ENCODE measurements around the gene MAP3K7CL.
A peak's percentile ranks its signal among the peaks of the same experiment; 100 is the strongest.

MAP3K7CL gene

DNA sequence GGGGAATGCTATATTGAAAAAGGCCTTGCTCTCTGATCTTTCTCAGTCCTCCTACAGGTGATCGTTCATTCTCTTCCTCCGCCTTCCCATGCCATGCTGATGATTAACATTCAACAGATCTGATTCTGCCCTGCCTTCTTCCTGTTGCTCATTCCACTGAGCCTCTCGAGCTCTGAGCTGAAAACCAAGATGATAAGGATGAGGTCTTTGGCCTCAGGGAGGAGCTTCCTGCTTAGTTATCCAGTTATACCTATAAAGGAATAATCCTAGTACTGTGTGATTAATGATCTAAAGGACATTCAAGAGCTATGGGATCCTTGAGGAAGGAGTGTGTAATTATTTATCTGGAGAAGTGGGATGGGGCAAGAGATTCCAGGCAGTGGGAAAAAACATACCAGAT lies 25.2 kb upstream of the MAP3K7CL start:
- peaks cover 7% of the 10 kb centered on the region for H3K4me1 ChIP-seq (ENCODE audit: control insufficient read depth, insufficient read depth, low read depth, low read length)
- no peak overlapping the region for H3K4me2 ChIP-seq (ENCODE audit: low read length, poor library complexity, severe bottlenecking)
- peak overlapping the region; percentile 79 for H2AK5ac ChIP-seq (ENCODE audit: low read length, severe bottlenecking)
- H2BK120ac ChIP-seq (ENCODE audit: low read depth, low read length), result no peak overlapping the region
- peaks cover 0 to 7% of the 10 kb centered on the region in 2 experiments for H3K36me3 ChIP-seq (ENCODE audit: control insufficient read depth in 1 of 2, insufficient read depth in 2 of 2, low read depth in 1 of 2, low read length in 2 of 2)
- no peak overlapping the region for H3K18ac ChIP-seq (ENCODE audit: low read depth in 1 of 2, low read length in 2 of 2)
- H2BK15ac ChIP-seq (ENCODE audit: low read depth, poor library complexity, severe bottlenecking), result no peak overlapping the region
- H4K91ac ChIP-seq (ENCODE audit: low read length), result no peak overlapping the region
- peak overlapping the region; percentile 71 for H3K27ac ChIP-seq (ENCODE audit: low read length, poor library complexity, severe bottlenecking)
- H4K8ac ChIP-seq (ENCODE audit: low read length), result no peak overlapping the region
- H3K23ac ChIP-seq (ENCODE audit: low read length in 2 of 2), result no peak overlapping the region
- H3K4ac ChIP-seq (ENCODE audit: low read depth in 1 of 2, low read length in 2 of 2), result no peak overlapping the region
- H3K9me3 ChIP-seq (ENCODE audit: control insufficient read depth, low read length), result no peaks in the 10 kb centered on the region
- no peak overlapping the region for H2BK5ac ChIP-seq (ENCODE audit: low read depth, low read length, poor library complexity, severe bottlenecking)
- no peak overlapping the region for H2BK12ac ChIP-seq (ENCODE audit: low read length in 2 of 2)
- no peak overlapping the region for H2AFZ ChIP-seq (ENCODE audit: low read depth, low read length)
- no peak overlapping the region for H3K4me3 ChIP-seq (ENCODE audit: insufficient read depth in 1 of 2, low read depth in 1 of 2, low read length in 2 of 2)
- DNase-seq, result peak; percentile 45
- H3K79me1 ChIP-seq (replicated peaks; ENCODE audit: low read length, poor library complexity, severe bottlenecking), result no peaks in the 10 kb centered on the region
- H3K27me3 ChIP-seq (ENCODE audit: control insufficient read depth in 1 of 2, insufficient read depth in 1 of 2, low read length in 2 of 2), result no peaks in the 10 kb centered on the region
- no peak overlapping the region for H3K14ac ChIP-seq (ENCODE audit: low read length in 2 of 2)
- 9% methylated on average over 3 of the region's 3 CpGs for WGBS
- H3K9ac ChIP-seq (ENCODE audit: low read length), result no peak overlapping the region

DNA sequence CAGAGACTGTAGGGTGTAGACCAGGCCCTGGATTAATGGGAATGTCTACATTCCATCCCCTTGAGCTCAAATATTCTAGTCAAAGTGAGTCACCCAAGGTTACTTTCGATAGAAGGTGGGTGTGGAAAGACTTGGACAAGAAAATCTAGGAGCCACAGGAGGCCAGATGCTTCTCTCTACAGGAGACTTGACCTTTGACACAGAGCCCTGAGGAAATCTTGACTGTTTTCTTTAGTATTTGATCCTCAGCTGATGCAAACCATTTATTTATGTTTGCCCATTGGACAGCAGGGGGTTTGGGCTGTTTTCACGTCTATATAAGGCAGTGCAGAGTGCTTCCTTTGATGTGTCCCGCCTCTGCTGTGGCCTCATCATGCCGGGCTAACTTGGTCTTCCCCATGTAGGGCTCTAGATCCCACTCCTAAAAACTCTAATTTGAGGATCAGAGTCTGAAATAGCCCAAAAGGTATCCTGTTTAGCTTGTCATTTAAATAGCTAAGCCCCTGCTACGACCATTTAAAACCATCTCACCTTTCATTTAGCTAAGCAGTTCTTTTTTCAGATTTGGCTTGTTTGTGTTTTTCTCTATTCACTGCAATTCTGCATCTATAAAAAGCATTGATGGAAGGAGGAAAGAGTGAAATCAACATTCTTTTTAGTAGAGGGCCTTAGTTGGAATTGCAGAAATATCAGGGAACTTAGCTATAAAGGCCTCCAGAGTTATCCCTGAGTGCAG lies 15.5 kb upstream of the MAP3K7CL start:
- H3K18ac ChIP-seq (ENCODE audit: low read depth in 1 of 2, low read length in 2 of 2), result peak overlapping the region; percentile 21 to 75
- H3K4ac ChIP-seq (ENCODE audit: low read depth in 1 of 2, low read length in 2 of 2), result peak overlapping the region in 1 of 2 experiments; percentile 24
- H3K27me3 ChIP-seq (ENCODE audit: control insufficient read depth in 1 of 2, insufficient read depth in 1 of 2, low read length in 2 of 2), result no peaks in the 10 kb centered on the region
- no peak overlapping the region for H3K9ac ChIP-seq (ENCODE audit: low read length)
- no peaks in the 10 kb centered on the region for H3K9me3 ChIP-seq (ENCODE audit: control insufficient read depth, low read length)
- H3K36me3 ChIP-seq (ENCODE audit: control insufficient read depth in 1 of 2, insufficient read depth in 2 of 2, low read depth in 1 of 2, low read length in 2 of 2), result peaks cover 0 to 3% of the 10 kb centered on the region in 2 experiments
- no peak overlapping the region for H3K4me3 ChIP-seq (ENCODE audit: insufficient read depth in 1 of 2, low read depth in 1 of 2, low read length in 2 of 2)
- peak; percentile 87 for DNase-seq
- peak overlapping the region; percentile 100 for H2AK5ac ChIP-seq (ENCODE audit: low read length, severe bottlenecking)
- no peak overlapping the region for H2BK15ac ChIP-seq (ENCODE audit: low read depth, poor library complexity, severe bottlenecking)
- 8% methylated on average over 3 of the region's 5 CpGs for WGBS
- H3K23ac ChIP-seq (ENCODE audit: low read length in 2 of 2), result no peak overlapping the region
- H2BK5ac ChIP-seq (ENCODE audit: low read depth, low read length, poor library complexity, severe bottlenecking), result peak overlapping the region; percentile 53
- no peak overlapping the region for H4K91ac ChIP-seq (ENCODE audit: low read length)
- H2BK12ac ChIP-seq (ENCODE audit: low read length in 2 of 2), result peak overlapping the region in 1 of 2 experiments; percentile 71
- peaks cover 15% of the 10 kb centered on the region for H3K4me1 ChIP-seq (ENCODE audit: control insufficient read depth, insufficient read depth, low read depth, low read length)
- no peak overlapping the region for H4K8ac ChIP-seq (ENCODE audit: low read length)
- H3K4me2 ChIP-seq (ENCODE audit: low read length, poor library complexity, severe bottlenecking), result no peak overlapping the region
- peak overlapping the region; percentile 71 for H2AFZ ChIP-seq (ENCODE audit: low read depth, low read length)
- no peak overlapping the region for H3K14ac ChIP-seq (ENCODE audit: low read length in 2 of 2)
- peak overlapping the region; percentile 88 for H3K27ac ChIP-seq (ENCODE audit: low read length, poor library complexity, severe bottlenecking)
- H3K79me1 ChIP-seq (replicated peaks; ENCODE audit: low read length, poor library complexity, severe bottlenecking), result no peaks in the 10 kb centered on the region
- peak overlapping the region; percentile 66 for H2BK120ac ChIP-seq (ENCODE audit: low read depth, low read length)

DNA sequence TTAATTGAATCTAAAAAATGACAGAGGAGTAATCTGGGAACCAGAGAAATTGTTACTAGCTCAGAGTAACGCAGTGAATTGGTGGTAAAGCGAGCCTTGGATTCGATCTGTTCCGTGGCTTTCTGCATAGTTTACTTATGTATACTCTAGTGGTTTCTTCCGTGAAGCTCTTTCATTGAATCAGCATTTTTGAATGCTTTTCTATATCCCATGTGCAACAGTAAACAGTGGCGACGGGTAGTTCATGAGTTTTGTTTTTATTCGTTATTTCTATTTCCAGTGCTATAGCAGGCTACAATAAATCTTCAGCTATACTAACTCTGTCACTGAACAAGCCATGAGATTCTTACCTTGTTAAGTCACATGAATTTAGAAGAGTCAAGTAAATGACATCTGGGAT lies 14.5 kb upstream of the MAP3K7CL start:
- H2AFZ ChIP-seq (ENCODE audit: low read depth, low read length), result no peak overlapping the region
- H3K4me3 ChIP-seq (ENCODE audit: insufficient read depth in 1 of 2, low read depth in 1 of 2, low read length in 2 of 2), result no peak overlapping the region
- peaks cover 15% of the 10 kb centered on the region for H3K4me1 ChIP-seq (ENCODE audit: control insufficient read depth, insufficient read depth, low read depth, low read length)
- H4K91ac ChIP-seq (ENCODE audit: low read length), result no peak overlapping the region
- H2BK120ac ChIP-seq (ENCODE audit: low read depth, low read length), result no peak overlapping the region
- no peak overlapping the region for H2AK5ac ChIP-seq (ENCODE audit: low read length, severe bottlenecking)
- H2BK15ac ChIP-seq (ENCODE audit: low read depth, poor library complexity, severe bottlenecking), result no peak overlapping the region
- H3K4ac ChIP-seq (ENCODE audit: low read depth in 1 of 2, low read length in 2 of 2), result no peak overlapping the region
- peaks cover 0 to 3% of the 10 kb centered on the region in 2 experiments for H3K36me3 ChIP-seq (ENCODE audit: control insufficient read depth in 1 of 2, insufficient read depth in 2 of 2, low read depth in 1 of 2, low read length in 2 of 2)
- peak overlapping the region; percentile 88 for H3K27ac ChIP-seq (ENCODE audit: low read length, poor library complexity, severe bottlenecking)
- H3K23ac ChIP-seq (ENCODE audit: low read length in 2 of 2), result no peak overlapping the region
- no peaks in the 10 kb centered on the region for H3K79me1 ChIP-seq (replicated peaks; ENCODE audit: low read length, poor library complexity, severe bottlenecking)
- H3K14ac ChIP-seq (ENCODE audit: low read length in 2 of 2), result no peak overlapping the region
- WGBS, result 43% methylated on average over 6 of the region's 8 CpGs
- no peaks in the 10 kb centered on the region for H3K9me3 ChIP-seq (ENCODE audit: control insufficient read depth, low read length)
- H3K9ac ChIP-seq (ENCODE audit: low read length), result no peak overlapping the region
- H3K18ac ChIP-seq (ENCODE audit: low read depth in 1 of 2, low read length in 2 of 2), result no peak overlapping the region
- DNase-seq, result peak; percentile 60
- H3K27me3 ChIP-seq (ENCODE audit: control insufficient read depth in 1 of 2, insufficient read depth in 1 of 2, low read length in 2 of 2), result no peaks in the 10 kb centered on the region
- no peak overlapping the region for H3K4me2 ChIP-seq (ENCODE audit: low read length, poor library complexity, severe bottlenecking)
- no peak overlapping the region for H2BK5ac ChIP-seq (ENCODE audit: low read depth, low read length, poor library complexity, severe bottlenecking)
- no peak overlapping the region for H4K8ac ChIP-seq (ENCODE audit: low read length)
- H2BK12ac ChIP-seq (ENCODE audit: low read length in 2 of 2), result no peak overlapping the region

DNA sequence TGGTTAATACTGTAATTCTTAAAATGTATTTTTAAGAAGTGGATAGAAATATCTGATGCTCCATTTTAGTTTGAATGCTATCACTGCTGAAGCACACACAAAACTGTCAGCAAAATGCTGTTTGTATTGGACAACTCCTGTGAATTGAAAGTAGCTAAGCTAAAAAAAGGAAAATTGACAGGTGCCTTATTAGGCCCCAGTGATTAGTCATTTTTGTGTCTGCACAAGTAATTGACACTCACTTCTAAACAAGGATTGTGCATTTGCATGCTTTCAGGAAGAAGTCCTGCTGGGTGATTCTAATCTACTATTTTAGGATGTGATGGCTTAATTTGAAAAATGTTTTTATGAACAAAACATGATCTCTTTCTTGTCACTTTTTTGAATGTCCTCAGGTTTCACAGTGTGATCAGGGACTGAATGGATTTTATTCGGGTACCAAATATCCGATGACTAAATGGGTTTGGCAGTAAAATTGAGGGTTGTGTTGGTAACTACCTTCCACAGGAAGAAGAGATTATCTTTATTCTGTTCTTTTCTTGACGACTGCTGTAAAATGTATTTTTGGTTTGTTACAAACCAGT lies 13.0 kb upstream of the MAP3K7CL start:
- Histone ChIP-seq H2BK5ac (ENCODE audit: low read depth, low read length, poor library complexity, severe bottlenecking) (no peak overlapping the region), H3K14ac (ENCODE audit: low read length in 2 of 2) (no peak overlapping the region), H3K36me3 (ENCODE audit: control insufficient read depth in 1 of 2, insufficient read depth in 2 of 2, low read depth in 1 of 2, low read length in 2 of 2) (no peaks in the 10 kb centered on the region), H2BK120ac (ENCODE audit: low read depth, low read length) (no peak overlapping the region), H3K4me1 (ENCODE audit: control insufficient read depth, insufficient read depth, low read depth, low read length) (peaks cover 15% of the 10 kb centered on the region), H2BK15ac (ENCODE audit: low read depth, poor library complexity, severe bottlenecking) (no peak overlapping the region), H4K91ac (ENCODE audit: low read length) (no peak overlapping the region), H3K4me2 (ENCODE audit: low read length, poor library complexity, severe bottlenecking) (no peak overlapping the region), H3K27me3 (ENCODE audit: control insufficient read depth in 1 of 2, insufficient read depth in 1 of 2, low read length in 2 of 2) (no peaks in the 10 kb centered on the region), H3K23ac (ENCODE audit: low read length in 2 of 2) (no peak overlapping the region), H4K8ac (ENCODE audit: low read length) (no peak overlapping the region), H3K9ac (ENCODE audit: low read length) (no peak overlapping the region), H3K4me3 (ENCODE audit: insufficient read depth in 1 of 2, low read depth in 1 of 2, low read length in 2 of 2) (no peak overlapping the region), H3K79me1 (replicated peaks; ENCODE audit: low read length, poor library complexity, severe bottlenecking) (no peaks in the 10 kb centered on the region), H3K18ac (ENCODE audit: low read depth in 1 of 2, low read length in 2 of 2) (no peak overlapping the region), H3K9me3 (ENCODE audit: control insufficient read depth, low read length) (no peaks in the 10 kb centered on the region), H2AFZ (ENCODE audit: low read depth, low read length) (no peak overlapping the region), H3K27ac (ENCODE audit: low read length, poor library complexity, severe bottlenecking) (no peak overlapping the region), H3K4ac (ENCODE audit: low read depth in 1 of 2, low read length in 2 of 2) (no peak overlapping the region), H2AK5ac (ENCODE audit: low read length, severe bottlenecking) (no peak overlapping the region), H2BK12ac (ENCODE audit: low read length in 2 of 2) (no peak overlapping the region)
- 94% methylated on average over 2 of the region's 3 CpGs for WGBS
- DNase-seq, result no peak

All from mesenchymal stem cell (in vitro differentiated cells and primary cell).